DND-41 (cell line): ENCODE measurements around the gene ZNF70.

ENCODE experiments used
- ATAC-seq: fragments of 200-7000 bp; cut with Tn5 transposase; 3 replicates; pipeline ENCODE4 v1.9.1; 2021; ENCODE audit warnings: low read depth; ENCODE audit not compliant: insufficient read depth
- DNase-seq: peaks from one replicate; pipeline ENCODE4 v3.0.0-alpha.2; 2020
- H2AFZ ChIP-seq: 2 replicates; pipeline ENCODE4 v1.6.0; 2012; ENCODE audit warnings: low read depth, low read length
- H3K27ac ChIP-seq: 2 replicates; pipeline ENCODE4 v1.5.1; 2012; ENCODE audit warnings: low read length, inconsistent platforms
- H3K27me3 ChIP-seq: fragments of 200-600 bp; sonication (generic); 2 replicates; pipeline ENCODE4 v1.6.0; 2012; ENCODE audit warnings: low read length, mild to moderate bottlenecking, inconsistent platforms; ENCODE audit not compliant: insufficient read depth, poor library complexity
- H3K36me3 ChIP-seq: 2 replicates; pipeline ENCODE4 v1.5.1; 2012; ENCODE audit warnings: low read length, inconsistent platforms; ENCODE audit not compliant: insufficient read depth
- H3K4me1 ChIP-seq: 2 replicates; pipeline ENCODE4 v1.5.1; 2012; ENCODE audit warnings: mild to moderate bottlenecking, low read length; ENCODE audit not compliant: insufficient read depth
- H3K4me2 ChIP-seq: 2 replicates; pipeline ENCODE4 v1.6.0; 2012; ENCODE audit warnings: mild to moderate bottlenecking, moderate library complexity, low read length, inconsistent platforms; ENCODE audit not compliant: insufficient read depth
- H3K4me3 ChIP-seq, 2 experiments: fragments of 200-600 bp in 1 of 2; shearing (Covaris generic) in 1 of 2; 2 replicates each; pipeline ENCODE4 v1.5.1; 2012 to 2016; ENCODE audit warnings: inconsistent platforms in 2 of 2, low read length in 2 of 2, mild to moderate bottlenecking in 2 of 2, low read depth in 1 of 2, moderate library complexity in 1 of 2
- H3K79me2 ChIP-seq: 2 replicates; pipeline ENCODE4 v1.6.0; 2012; ENCODE audit warnings: low read length, inconsistent platforms; ENCODE audit not compliant: insufficient read depth
- H3K9ac ChIP-seq: 2 replicates; pipeline ENCODE4 v1.6.0; 2012; ENCODE audit warnings: low read depth, mild to moderate bottlenecking, inconsistent platforms, low read length, moderate library complexity
- H3K9me3 ChIP-seq: 2 replicates; pipeline ENCODE4 v1.5.1; 2012; ENCODE audit warnings: low read length, moderate library complexity, mild to moderate bottlenecking, inconsistent platforms; ENCODE audit not compliant: insufficient read depth, severe bottlenecking
- H4K20me1 ChIP-seq: 2 replicates; pipeline ENCODE4 v1.6.0; 2012; ENCODE audit warnings: low read length; ENCODE audit not compliant: insufficient read depth
- CTCF ChIP-seq: IDR thresholded peaks from 2 replicates; pipeline ENCODE4 v1.5.1; 2012; ENCODE audit warnings: borderline replicate concordance, low read length, moderate library complexity, mild to moderate bottlenecking; ENCODE audit not compliant: poor library complexity, severe bottlenecking; ENCODE audit errors: extremely low read depth
- EZH2 ChIP-seq: IDR thresholded peaks from 3 replicates; pipeline ENCODE4 v1.6.1; 2012; ENCODE audit warnings: borderline replicate concordance, low read depth, mild to moderate bottlenecking, moderate library complexity, low read length, inconsistent platforms; ENCODE audit not compliant: severe bottlenecking

ZNF70 gene

GRCh38 chr22:23791738-23792645, 41.1 kb upstream of the ZNF70 start:
- DNase-seq (no peak), ATAC-seq (no peak)
- Histone ChIP-seq H3K4me2 (no peak overlapping the region), H3K4me1 (peaks cover 28% of the 10 kb centered on the region), H2AFZ (no peak overlapping the region), H3K27ac (no peak overlapping the region), H3K9ac (no peak overlapping the region), H3K79me2 (peaks cover 65% of the 10 kb centered on the region), H3K36me3 (peaks cover 78% of the 10 kb centered on the region), H3K4me3 (no peak overlapping the region), H3K9me3 (no peaks in the 10 kb centered on the region), H4K20me1 (peaks cover 64% of the 10 kb centered on the region), H3K27me3 (no peaks in the 10 kb centered on the region)
- no peak for TF ChIP-seq CTCF
- no peak for TF ChIP-seq EZH2

- Histone ChIP-seq H2AFZ (no peak overlapping the region), H3K27me3 (no peaks in the 10 kb centered on the region), H3K4me2 (no peak overlapping the region), H3K9ac (no peak overlapping the region), H4K20me1 (peaks cover 57% of the 10 kb centered on the region), H3K27ac (no peak overlapping the region), H3K4me1 (peaks cover 35% of the 10 kb centered on the region), H3K4me3 (no peak overlapping the region), H3K79me2 (peaks cover 66% of the 10 kb centered on the region), H3K36me3 (peaks cover 71% of the 10 kb centered on the region), H3K9me3 (no peaks in the 10 kb centered on the region)
- no peak for ATAC-seq
- no peak for DNase-seq
- TF ChIP-seq CTCF: no peak
- TF ChIP-seq EZH2: no peak
Observed at GRCh38 chr22:23790819-23791737, 40.2 kb upstream of the ZNF70 start.

- Histone ChIP-seq H4K20me1 (peaks cover 57% of the 10 kb centered on the region), H3K27ac (no peak overlapping the region), H2AFZ (no peak overlapping the region), H3K4me2 (peak overlapping the region; percentile 76; the same call in 1 of the 2 replicates), H3K9ac (peak overlapping the region; percentile 22; the same call in 1 of the 2 replicates), H3K4me3 (0 out of 4 replicates have a peak overlapping the region, but pooled peaks of 1 of the 2 experiments have one; percentile 29), H3K36me3 (peaks cover 58% of the 10 kb centered on the region), H3K27me3 (no peaks in the 10 kb centered on the region), H3K9me3 (no peaks in the 10 kb centered on the region), H3K4me1 (peaks cover 42% of the 10 kb centered on the region), H3K79me2 (peaks cover 66% of the 10 kb centered on the region)
- no peak for TF ChIP-seq EZH2
- no peak for TF ChIP-seq CTCF
- no peak for DNase-seq
- no peak for ATAC-seq
Observed at GRCh38 chr22:23789638-23790037, 38.7 kb upstream of the ZNF70 start.
